Epithelial cell of esophagus (primary cell): ENCODE measurements around the gene EFNA3.

Source experiments
- DNase-seq: peaks from one replicate; pipeline ENCODE4 v3.0.0; 2010; ENCODE audit warnings: low read depth
- H3K4me3 ChIP-seq: 2 replicates; pipeline ENCODE4 v1.5.1; 2011; ENCODE audit warnings: mild to moderate bottlenecking, low read length, control low read depth
- CTCF ChIP-seq: IDR thresholded peaks from 2 replicates; pipeline ENCODE4 v1.5.1; 2011; ENCODE audit warnings: low read depth, mild to moderate bottlenecking, low read length, control low read depth, inconsistent platforms; ENCODE audit not compliant: insufficient read depth; ENCODE audit errors: missing control alignments

Gene EFNA3

GRCh38 chr1:155078469-155079209 is at the start of gene EFNA3:
Gene EFNA3, plus strand, starts transcription at chr1:155078837. Its CDS starts 105 bp downstream, at chr1:155078942.
- peak within 1 kb of the TSS; percentile 61 for H3K4me3 ChIP-seq
- no peak for TF ChIP-seq CTCF
- DNase-seq, result peak; percentile 77

- no peak overlapping the region for H3K4me3 ChIP-seq
- no peak for DNase-seq
Observed at GRCh38 chr1:155029513-155030242, 49.0 kb upstream of the EFNA3 start.

GRCh38 chr1:155030243-155030795 is 48.3 kb upstream of the EFNA3 start:
- no peak overlapping the region for H3K4me3 ChIP-seq
- no peak for TF ChIP-seq CTCF

More at GRCh38 chr1:155029513-155030242, 49.0 kb upstream of the EFNA3 start:
- TF ChIP-seq CTCF, result no peak

GRCh38 chr1:155030899-155031298 is 47.7 kb upstream of the EFNA3 start:
- TF ChIP-seq CTCF, result no peak
- DNase-seq, result no peak
- no peak overlapping the region for H3K4me3 ChIP-seq

More at GRCh38 chr1:155030243-155030795, 48.3 kb upstream of the EFNA3 start:
- no peak for DNase-seq

- H3K4me3 ChIP-seq, result no peak overlapping the region
- DNase-seq, result no peak
- TF ChIP-seq CTCF, result no peak
Observed at GRCh38 chr1:155032886-155033285, 45.8 kb upstream of the EFNA3 start.

GRCh38 chr1:155033524-155033923 is 45.1 kb upstream of the EFNA3 start, which contains the start of the genes DCST1 and DCST2:
Gene DCST1, plus strand, starts transcription at chr1:155033824. Its CDS starts 213 bp downstream, at chr1:155034037.
Gene DCST2, minus strand, starts transcription at chr1:155033781. Its CDS starts 80 bp downstream, at chr1:155033701.
- no peak for DNase-seq
- TF ChIP-seq CTCF, result no peak
- H3K4me3 ChIP-seq, result no peak within 1 kb of the TSS
